Loucy (cell line): ENCODE measurements around the gene PLEKHA7.

Source experiments
- H2AFZ ChIP-seq: fragments of 200-600 bp; sonication (generic); 2 replicates; pipeline ENCODE4 v1.6.0; 2016; ENCODE audit warnings: antibody characterized with exemption, mild to moderate bottlenecking, low read length, moderate library complexity
- H3F3A ChIP-seq: fragments of 200-600 bp; 2 replicates; pipeline ENCODE4 v1.6.0; 2016; ENCODE audit warnings: antibody characterized with exemption, low read depth, mild to moderate bottlenecking
- H3K27me3 ChIP-seq: fragments of 200-600 bp; sonication (generic); 2 replicates; pipeline ENCODE4 v1.6.1; 2014; ENCODE audit warnings: low read length, mild to moderate bottlenecking; ENCODE audit not compliant: insufficient read depth, poor library complexity, severe bottlenecking
- H3K36me3 ChIP-seq: fragments of 200-600 bp; sonication (generic); 2 replicates; pipeline ENCODE4 v1.6.1; 2016; ENCODE audit warnings: low read length; ENCODE audit not compliant: insufficient read depth
- H3K4me1 ChIP-seq: fragments of 200-600 bp; sonication (generic); 2 replicates; pipeline ENCODE4 v1.5.1; 2014; ENCODE audit warnings: low read length, mild to moderate bottlenecking; ENCODE audit not compliant: insufficient read depth, poor library complexity, severe bottlenecking
- H3K4me2 ChIP-seq: fragments of 200-600 bp; sonication (generic); 2 replicates; pipeline ENCODE4 v1.6.0; 2014; ENCODE audit warnings: antibody characterized with exemption, low read length, low read depth, mild to moderate bottlenecking; ENCODE audit not compliant: poor library complexity, severe bottlenecking
- H3K4me3 ChIP-seq: fragments of 200-600 bp; sonication (generic); 2 replicates; pipeline ENCODE4 v1.5.1; 2014; ENCODE audit warnings: low read length, mild to moderate bottlenecking, mixed read lengths; ENCODE audit not compliant: poor library complexity, severe bottlenecking
- H3K79me2 ChIP-seq: fragments of 200-600 bp; sonication (generic); 2 replicates; pipeline ENCODE4 v1.6.1; 2014; ENCODE audit warnings: low read length; ENCODE audit not compliant: insufficient read depth
- H3K9ac ChIP-seq: fragments of 200-600 bp; sonication (generic); 2 replicates; pipeline ENCODE4 v1.6.0; 2014; ENCODE audit warnings: mild to moderate bottlenecking, low read depth, low read length, moderate library complexity; ENCODE audit not compliant: poor library complexity, severe bottlenecking
- H3K9me2 ChIP-seq: fragments of 200-600 bp; sonication (generic); replicated peaks from 2 replicates; pipeline ENCODE4 v1.6.1; 2016; ENCODE audit warnings: low read depth, low read length, mixed read lengths
- H3K9me3 ChIP-seq: fragments of 200-600 bp; sonication (generic); 2 replicates; pipeline ENCODE4 v1.6.1; 2014; ENCODE audit warnings: mild to moderate bottlenecking, antibody characterized with exemption, low read length, low read depth; ENCODE audit not compliant: insufficient read depth
- H4K20me1 ChIP-seq: fragments of 200-600 bp; sonication (generic); 2 replicates; pipeline ENCODE4 v1.6.0; 2014; ENCODE audit warnings: antibody characterized with exemption, low read length, mild to moderate bottlenecking; ENCODE audit not compliant: insufficient read depth, poor library complexity, severe bottlenecking
- EZH2phosphoT487 ChIP-seq: fragments of 200-600 bp; IDR thresholded peaks from 2 replicates; pipeline ENCODE4 v1.6.1; 2018; ENCODE audit warnings: antibody characterized with exemption, mild to moderate bottlenecking, moderate library complexity, borderline replicate concordance
- TF ChIP-seq, protein P1 (sequence below): fragments of 200-600 bp; sonication (generic); conservative IDR thresholded peaks from 2 replicates; pipeline ENCODE4 v1.5.1; 2014; ENCODE audit warnings: mild to moderate bottlenecking, antibody characterized with exemption, low read length

The PLEKHA7 gene

DNA sequence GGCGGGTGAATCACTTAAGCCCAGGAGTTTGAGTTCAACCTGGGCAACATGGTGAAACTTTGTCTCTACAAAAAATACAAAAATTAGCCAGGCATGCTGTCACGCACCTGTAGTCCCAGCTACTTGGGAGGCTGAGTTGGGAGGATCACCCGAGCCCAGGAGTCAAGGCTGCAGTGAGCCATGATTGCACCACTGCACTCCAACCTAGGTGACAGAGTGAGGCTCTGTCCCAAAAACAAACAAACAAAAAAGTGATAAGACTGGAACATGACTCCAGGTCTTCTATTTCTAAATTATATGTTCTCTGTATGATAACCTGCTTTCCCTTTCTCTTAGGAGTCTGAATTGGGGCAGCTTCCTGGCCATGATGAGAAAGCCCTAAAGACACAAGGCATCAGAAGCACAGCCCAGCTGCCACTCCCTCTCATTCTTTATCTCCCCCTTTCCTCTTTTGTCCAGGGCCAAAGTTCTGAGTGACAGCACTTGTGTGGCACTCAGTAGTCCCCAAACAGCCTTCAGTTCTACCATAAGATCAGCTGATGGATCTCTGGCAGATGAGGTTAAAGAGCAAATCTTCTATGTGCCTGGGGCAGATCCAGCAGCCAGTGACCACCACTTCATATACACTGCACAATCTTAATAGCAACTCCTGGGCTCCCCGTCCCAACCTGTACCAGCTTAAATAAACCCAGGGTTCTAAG lies 139.8 kb downstream of the PLEKHA7 start:
- no peaks in the 10 kb centered on the region for H4K20me1 ChIP-seq
- no peak for TF ChIP-seq EZH2phosphoT487
- TF ChIP-seq, protein P1, sequence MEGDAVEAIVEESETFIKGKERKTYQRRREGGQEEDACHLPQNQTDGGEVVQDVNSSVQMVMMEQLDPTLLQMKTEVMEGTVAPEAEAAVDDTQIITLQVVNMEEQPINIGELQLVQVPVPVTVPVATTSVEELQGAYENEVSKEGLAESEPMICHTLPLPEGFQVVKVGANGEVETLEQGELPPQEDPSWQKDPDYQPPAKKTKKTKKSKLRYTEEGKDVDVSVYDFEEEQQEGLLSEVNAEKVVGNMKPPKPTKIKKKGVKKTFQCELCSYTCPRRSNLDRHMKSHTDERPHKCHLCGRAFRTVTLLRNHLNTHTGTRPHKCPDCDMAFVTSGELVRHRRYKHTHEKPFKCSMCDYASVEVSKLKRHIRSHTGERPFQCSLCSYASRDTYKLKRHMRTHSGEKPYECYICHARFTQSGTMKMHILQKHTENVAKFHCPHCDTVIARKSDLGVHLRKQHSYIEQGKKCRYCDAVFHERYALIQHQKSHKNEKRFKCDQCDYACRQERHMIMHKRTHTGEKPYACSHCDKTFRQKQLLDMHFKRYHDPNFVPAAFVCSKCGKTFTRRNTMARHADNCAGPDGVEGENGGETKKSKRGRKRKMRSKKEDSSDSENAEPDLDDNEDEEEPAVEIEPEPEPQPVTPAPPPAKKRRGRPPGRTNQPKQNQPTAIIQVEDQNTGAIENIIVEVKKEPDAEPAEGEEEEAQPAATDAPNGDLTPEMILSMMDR = no peak
- no peaks in the 10 kb centered on the region for H3K4me1 ChIP-seq
- no peaks in the 10 kb centered on the region for H3K79me2 ChIP-seq
- no peaks in the 10 kb centered on the region for H3K9me2 ChIP-seq
- H3F3A ChIP-seq = no peaks in the 10 kb centered on the region
- no peaks in the 10 kb centered on the region for H3K36me3 ChIP-seq
- no peak overlapping the region for H2AFZ ChIP-seq
- H3K9me3 ChIP-seq = no peaks in the 10 kb centered on the region
- H3K9ac ChIP-seq = no peak overlapping the region
- no peaks in the 10 kb centered on the region for H3K27me3 ChIP-seq
- H3K4me2 ChIP-seq = no peak overlapping the region
- no peak overlapping the region for H3K4me3 ChIP-seq

DNA sequence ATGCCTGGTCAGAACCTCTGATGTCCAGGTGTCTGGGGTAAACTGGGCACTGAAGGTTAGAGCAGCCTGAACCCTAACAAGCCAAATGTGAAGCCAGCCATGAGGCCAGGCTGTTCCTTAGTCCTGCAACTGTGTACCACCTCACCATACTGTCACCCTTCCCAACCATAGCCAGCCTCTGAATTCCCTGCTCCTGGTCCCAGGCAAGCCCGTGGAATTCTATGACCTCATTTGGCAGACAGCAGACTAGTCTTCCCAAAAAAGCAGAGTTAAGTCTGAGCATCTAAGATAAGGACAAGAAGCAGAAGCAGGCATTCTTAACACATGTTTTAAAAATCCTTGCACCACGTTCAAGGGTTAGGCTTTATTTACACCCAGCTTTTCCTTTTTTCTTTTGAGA lies 140.9 kb downstream of the PLEKHA7 start:
- Histone ChIP-seq H3K27me3 (no peaks in the 10 kb centered on the region), H3K4me3 (no peak overlapping the region), H3K4me1 (no peaks in the 10 kb centered on the region), H3K9me3 (no peaks in the 10 kb centered on the region), H3F3A (no peaks in the 10 kb centered on the region), H3K9me2 (no peaks in the 10 kb centered on the region), H3K4me2 (no peak overlapping the region), H3K9ac (no peak overlapping the region), H4K20me1 (no peaks in the 10 kb centered on the region), H3K36me3 (peaks cover 7% of the 10 kb centered on the region; the same call in 1 of the 2 replicates), H3K79me2 (no peaks in the 10 kb centered on the region), H2AFZ (no peak overlapping the region)
- TF ChIP-seq EZH2phosphoT487 = no peak
- TF ChIP-seq, protein P1 = no peak

DNA sequence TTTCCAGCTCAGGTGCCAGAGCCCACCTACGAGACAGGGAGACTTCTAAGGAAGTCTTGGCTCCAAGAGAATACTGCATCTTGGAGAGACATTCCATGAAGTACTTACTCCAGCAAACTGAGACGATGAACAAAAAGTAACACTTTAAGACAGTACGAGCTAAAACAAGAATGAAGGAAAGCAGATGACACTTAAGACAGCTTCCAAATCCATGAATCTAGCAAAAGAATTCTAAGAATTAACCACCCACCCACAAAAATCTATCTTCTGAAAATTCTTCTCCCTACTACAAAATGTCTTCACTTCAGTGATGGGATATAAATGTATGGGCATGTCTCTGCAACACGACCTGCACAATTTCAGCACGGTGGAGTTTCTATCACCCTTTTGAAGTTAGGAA lies 142.8 kb downstream of the PLEKHA7 start:
- H3F3A ChIP-seq = no peaks in the 10 kb centered on the region
- H2AFZ ChIP-seq = no peak overlapping the region
- no peak overlapping the region for H3K4me3 ChIP-seq
- no peak overlapping the region for H3K9ac ChIP-seq
- no peaks in the 10 kb centered on the region for H3K27me3 ChIP-seq
- no peaks in the 10 kb centered on the region for H3K9me3 ChIP-seq
- H3K4me2 ChIP-seq = no peak overlapping the region
- H3K4me1 ChIP-seq = no peaks in the 10 kb centered on the region
- peaks cover 7% of the 10 kb centered on the region; the same call in 1 of the 2 replicates for H3K36me3 ChIP-seq
- no peak for TF ChIP-seq EZH2phosphoT487
- TF ChIP-seq, protein P1 = no peak
- H3K9me2 ChIP-seq = no peaks in the 10 kb centered on the region
- H3K79me2 ChIP-seq = no peaks in the 10 kb centered on the region
- H4K20me1 ChIP-seq = no peaks in the 10 kb centered on the region
